ENCODE results near the gene NME1. TPM values are rescaled to one million over a fixed set of nuclear protein-coding genes. Genes with fewer than 3 reads are reported as not detected.

NME1 gene
- total and polyA plus RNA-seq, 10 of the 15 experiments (the other 5 are each of a cell fraction or from before 2014, with no cell fraction given), result 273 to 1,362 (median 455) TPM

GRCh38 chr17:51166198-51166986 is 13.0 kb downstream of the NME1 start, which contains the start of gene NME2 (continued):
- TF ChIP-seq CBX5 (IDR thresholded peaks at IDR 0.05; ENCODE audit: low read depth), result no peak
- TF ChIP-seq FOXM1 (IDR thresholded peaks at IDR 0.05; ENCODE audit: low read depth, low read length), result no peak
- TF ChIP-seq CREB1 (IDR thresholded peaks at IDR 0.05; ENCODE audit: low read depth), result peak; percentile 5; the same call in 1 of the 2 replicates
- TF ChIP-seq ZNF687 (IDR thresholded peaks at IDR 0.05), result peak; percentile 75; the same call in 1 of the 2 replicates
- TF ChIP-seq BCL3 (IDR thresholded peaks at IDR 0.05; ENCODE audit: borderline replicate concordance, insufficient read depth, low read depth, low read length, poor library complexity, severe bottlenecking), result peak; percentile 7
- no peak for TF ChIP-seq BRCA1 (IDR thresholded peaks at IDR 0.05; ENCODE audit: low read depth, low read length)
- no peak for TF ChIP-seq PBX3 (IDR thresholded peaks at IDR 0.05; ENCODE audit: insufficient replicate concordance, low read depth, low read length)
- TF ChIP-seq SPI1 (IDR thresholded peaks at IDR 0.05; ENCODE audit: borderline replicate concordance, insufficient read depth, low read depth, low read length), result peak; percentile 49; the same call in 1 of the 2 replicates
- TF ChIP-seq EP300 (IDR thresholded peaks at IDR 0.05; ENCODE audit: borderline replicate concordance in 1 of 2, control insufficient read depth in 1 of 2, low read depth in 2 of 2, low read length in 2 of 2), result no peak
- TF ChIP-seq NR2C1 (IDR thresholded peaks at IDR 0.05), result no peak; the same call in 1 of the 2 replicates
- no peak for TF ChIP-seq JUNB (IDR thresholded peaks at IDR 0.05)
- no peak for TF ChIP-seq CEBPZ (IDR thresholded peaks at IDR 0.05; ENCODE audit: low read depth, low read length)
- TF ChIP-seq POLR2AphosphoS5 (IDR thresholded peaks at IDR 0.05; ENCODE audit: low read length), result peak; percentile 46
- no peak for TF ChIP-seq IRF3 (IDR thresholded peaks at IDR 0.05)

Measured in GM12878 (cell line).